H9 (cell line): ENCODE data around the gene SP4. TPM values are rescaled to one million over a fixed set of nuclear protein-coding genes. Genes with fewer than 3 reads are reported as not detected.

Experiments
- DNase-seq: peaks from one replicate; pipeline ENCODE4 v3.0.0-alpha.2; 2017
- H2AFZ ChIP-seq: one replicate; pipeline ENCODE4 v1.6.1; 2013; ENCODE audit warnings: mild to moderate bottlenecking, low read length, control low read depth, moderate library complexity
- H2AK5ac ChIP-seq: 2 replicates; pipeline ENCODE4 v1.6.1; 2013; ENCODE audit warnings: low read length, control low read depth, mixed read lengths; ENCODE audit not compliant: insufficient read length
- H2BK120ac ChIP-seq: one replicate; pipeline ENCODE4 v1.6.1; 2013; ENCODE audit warnings: low read depth, mild to moderate bottlenecking, low read length, control low read depth, inconsistent platforms; ENCODE audit not compliant: poor library complexity, severe bottlenecking
- H2BK12ac ChIP-seq: 2 replicates; pipeline ENCODE4 v1.6.1; 2013; ENCODE audit warnings: low read length, control low read depth, mixed read lengths, low read depth; ENCODE audit not compliant: insufficient read length
- H2BK15ac ChIP-seq: 2 replicates; pipeline ENCODE4 v1.6.1; 2013; ENCODE audit warnings: low read depth, low read length, control low read depth
- H2BK20ac ChIP-seq: one replicate; pipeline ENCODE4 v1.6.1; 2013; ENCODE audit warnings: low read depth, mild to moderate bottlenecking, low read length, control low read depth, inconsistent platforms; ENCODE audit not compliant: poor library complexity, severe bottlenecking
- H2BK5ac ChIP-seq: 2 replicates; pipeline ENCODE4 v1.6.1; 2013; ENCODE audit warnings: low read length, control low read depth, mixed read lengths; ENCODE audit not compliant: insufficient read length
- H3K14ac ChIP-seq: 2 replicates; pipeline ENCODE4 v1.6.1; 2013; ENCODE audit warnings: low read length, control low read depth; ENCODE audit not compliant: insufficient read depth
- H3K18ac ChIP-seq: 2 replicates; pipeline ENCODE4 v1.6.1; 2013; ENCODE audit warnings: low read depth, mild to moderate bottlenecking, mixed read lengths, low read length, control low read depth; ENCODE audit not compliant: insufficient read length
- H3K23ac ChIP-seq: 2 replicates; pipeline ENCODE4 v1.6.1; 2013; ENCODE audit warnings: low read length, control low read depth, mixed read lengths, low read depth; ENCODE audit not compliant: insufficient read length
- H3K23me2 ChIP-seq: 2 replicates; pipeline ENCODE4 v1.6.1; 2013; ENCODE audit warnings: low read depth, mild to moderate bottlenecking, mixed read lengths, low read length, control low read depth; ENCODE audit not compliant: insufficient read length, poor library complexity, severe bottlenecking
- H3K27ac ChIP-seq: 2 replicates; pipeline ENCODE4 v1.5.1; 2013; ENCODE audit warnings: low read length, control low read depth, mixed read lengths, low read depth; ENCODE audit not compliant: insufficient read length
- H3K27me3 ChIP-seq: 2 replicates; pipeline ENCODE4 v1.6.1; 2013; ENCODE audit warnings: low read length, control low read depth, inconsistent platforms; ENCODE audit not compliant: insufficient read depth
- H3K4ac ChIP-seq: 2 replicates; pipeline ENCODE4 v1.6.1; 2013; ENCODE audit warnings: low read depth, mild to moderate bottlenecking, control low read depth, inconsistent platforms, low read length, moderate library complexity
- H3K4me1 ChIP-seq: 2 replicates; pipeline ENCODE4 v1.6.1; 2013; ENCODE audit warnings: low read length, control low read depth, inconsistent platforms; ENCODE audit not compliant: insufficient read depth
- H3K4me2 ChIP-seq: 2 replicates; pipeline ENCODE4 v1.6.1; 2013; ENCODE audit warnings: low read length, control low read depth, mixed read lengths; ENCODE audit not compliant: insufficient read length, insufficient read depth
- H3K56ac ChIP-seq: 2 replicates; pipeline ENCODE4 v1.6.1; 2013; ENCODE audit warnings: low read depth, mild to moderate bottlenecking, mixed read lengths, low read length, control low read depth; ENCODE audit not compliant: insufficient read length
- H3K79me1 ChIP-seq: 2 replicates; pipeline ENCODE4 v1.6.1; 2013; ENCODE audit warnings: low read depth, mild to moderate bottlenecking, moderate library complexity, low read length, control low read depth, inconsistent platforms; ENCODE audit not compliant: insufficient read depth, poor library complexity, severe bottlenecking
- H3K79me2 ChIP-seq: 2 replicates; pipeline ENCODE4 v1.6.1; 2013; ENCODE audit warnings: low read length, control low read depth, inconsistent platforms; ENCODE audit not compliant: insufficient read depth
- H3K9ac ChIP-seq: 2 replicates; pipeline ENCODE4 v1.6.1; 2013; ENCODE audit warnings: low read length, control low read depth, mixed read lengths; ENCODE audit not compliant: insufficient read length; ENCODE audit errors: extremely low read depth
- H3K9me3 ChIP-seq: one replicate; pipeline ENCODE4 v1.6.1; 2013; ENCODE audit warnings: low read depth, low read length, inconsistent platforms; ENCODE audit not compliant: control insufficient read depth
- H3T11ph ChIP-seq: one replicate; pipeline ENCODE4 v1.6.1; 2013; ENCODE audit warnings: mild to moderate bottlenecking, low read length, control low read depth, inconsistent platforms
- H4K20me1 ChIP-seq: one replicate; pipeline ENCODE4 v1.6.1; 2013; ENCODE audit not compliant: control insufficient read depth, insufficient read length, insufficient read depth
- H4K5ac ChIP-seq: 2 replicates; pipeline ENCODE4 v1.6.1; 2013; ENCODE audit warnings: low read depth, mild to moderate bottlenecking, mixed read lengths, low read length, control low read depth; ENCODE audit not compliant: insufficient read length
- H4K8ac ChIP-seq: replicated peaks from 2 replicates; pipeline ENCODE4 v1.6.1; 2013; ENCODE audit warnings: low read length, control low read depth, mixed read lengths, low read depth; ENCODE audit not compliant: insufficient read length
- H4K91ac ChIP-seq: 2 replicates; pipeline ENCODE4 v1.6.1; 2013; ENCODE audit warnings: low read depth, mild to moderate bottlenecking, moderate library complexity, mixed read lengths, low read length, control low read depth; ENCODE audit not compliant: insufficient read length
- H3K27ac Mint-ChIP-seq, 3 experiments: 2 replicates in 2 of 3; 3 replicates in 1 of 3; pipeline ENCODE4 v1.8.0; 2020 to 2021; ENCODE audit warnings: mixed read lengths in 3 of 3, mild to moderate bottlenecking in 1 of 3, moderate library complexity in 1 of 3
- H3K27me3 Mint-ChIP-seq: 2 replicates; pipeline ENCODE4 v1.8.0; 2021; ENCODE audit warnings: low read depth, mild to moderate bottlenecking, moderate library complexity, mixed read lengths
- H3K36me3 Mint-ChIP-seq, 3 experiments: 2 replicates in 2 of 3; 3 replicates in 1 of 3; pipeline ENCODE4 v1.8.0; 2020 to 2021; ENCODE audit warnings: low read depth in 3 of 3, mixed read lengths in 3 of 3; ENCODE audit not compliant: insufficient read depth in 1 of 3
- H3K4me1 Mint-ChIP-seq, 2 experiments: 2 replicates each; pipeline ENCODE4 v1.8.0; 2020; ENCODE audit warnings: mixed read lengths in 2 of 2
- H3K4me3 Mint-ChIP-seq, 2 experiments: 2 replicates in 1 of 2; 3 replicates in 1 of 2; pipeline ENCODE4 v1.8.0; 2020 to 2021; ENCODE audit warnings: mild to moderate bottlenecking in 2 of 2, mixed read lengths in 2 of 2, moderate library complexity in 1 of 2
- H3K9me3 Mint-ChIP-seq, 2 experiments: 2 replicates in 1 of 2; 3 replicates in 1 of 2; pipeline ENCODE4 v1.8.0; 2020; ENCODE audit warnings: mild to moderate bottlenecking in 2 of 2, mixed read lengths in 2 of 2, moderate library complexity in 1 of 2
- total RNA-seq: library from RNA; stranded (reverse); gene quantifications from 2 replicates; pipeline ENCODE4 v1.2.1, GENCODE V29; 2021
- TF ChIP-seq, protein P1 (sequence below): fragments of 200-600 bp; sonication (generic); conservative IDR thresholded peaks from 3 replicates; pipeline ENCODE4 v1.8.0; 2021; ENCODE audit warnings: antibody characterized with exemption, mild to moderate bottlenecking

The SP4 gene
- total RNA-seq, 1 experiment from 2014 or later: 19.4 TPM

DNA sequence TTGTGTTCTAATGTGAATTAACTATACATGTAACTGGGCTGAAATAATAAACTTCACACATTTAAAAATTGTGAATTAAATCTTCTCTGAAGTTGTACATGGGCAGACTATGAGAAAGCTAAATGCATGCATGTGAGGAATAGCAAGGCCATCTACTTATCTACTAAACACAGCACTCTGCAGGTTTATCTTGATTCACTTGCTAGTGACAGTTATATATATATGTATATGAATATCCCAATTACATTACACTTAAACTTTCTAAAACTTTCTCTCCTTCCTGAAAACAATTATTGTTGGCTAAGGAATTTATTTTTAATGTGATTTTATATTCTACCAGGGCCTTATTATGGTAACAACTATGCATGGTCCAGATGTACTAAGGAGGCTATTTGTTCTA lies 5.1 kb upstream of the SP4 start:
- no peak overlapping the region for H4K8ac ChIP-seq

More for the DNA sequence above, 5.1 kb upstream of the SP4 start:
- Histone ChIP-seq H3K4me2 (no peak overlapping the region), H3K27ac (no peak overlapping the region), H3K4me1 (peaks cover 4% of the 10 kb centered on the region; the same call in 1 of the 2 replicates), H2BK5ac (no peak overlapping the region), H3K56ac (no peak overlapping the region), H3K23me2 (peaks cover 9% of the 10 kb centered on the region), H2BK15ac (no peak overlapping the region), H3T11ph (no peak overlapping the region), H3K79me2 (no peaks in the 10 kb centered on the region), H3K14ac (no peak overlapping the region), H2BK20ac (no peak overlapping the region), H4K20me1 (no peaks in the 10 kb centered on the region), H4K91ac (no peak overlapping the region), H3K27me3 (no peaks in the 10 kb centered on the region), H2BK12ac (no peak overlapping the region), H2AFZ (no peak overlapping the region), H4K5ac (no peak overlapping the region), H3K9ac (no peak overlapping the region), H2AK5ac (no peak overlapping the region), H3K18ac (no peak overlapping the region), H3K9me3 (no peaks in the 10 kb centered on the region), H3K4ac (no peak overlapping the region), H3K23ac (no peak overlapping the region), H2BK120ac (no peak overlapping the region), H3K79me1 (no peaks in the 10 kb centered on the region)
- DNase-seq: no peak
- no peaks in the 10 kb centered on the region; a peak in 1 of 5 replicates for H3K9me3 Mint-ChIP-seq
- peaks cover under 1% of the 10 kb centered on the region; the same call in 1 of the 2 replicates for H3K27me3 Mint-ChIP-seq
- no peak overlapping the region for H3K4me3 Mint-ChIP-seq
- H3K4me1 Mint-ChIP-seq: peaks cover 15 to 21% of the 10 kb centered on the region in 2 experiments
- H3K27ac Mint-ChIP-seq: no peak overlapping the region
- no peaks in the 10 kb centered on the region for H3K36me3 Mint-ChIP-seq
- TF ChIP-seq, protein P1, sequence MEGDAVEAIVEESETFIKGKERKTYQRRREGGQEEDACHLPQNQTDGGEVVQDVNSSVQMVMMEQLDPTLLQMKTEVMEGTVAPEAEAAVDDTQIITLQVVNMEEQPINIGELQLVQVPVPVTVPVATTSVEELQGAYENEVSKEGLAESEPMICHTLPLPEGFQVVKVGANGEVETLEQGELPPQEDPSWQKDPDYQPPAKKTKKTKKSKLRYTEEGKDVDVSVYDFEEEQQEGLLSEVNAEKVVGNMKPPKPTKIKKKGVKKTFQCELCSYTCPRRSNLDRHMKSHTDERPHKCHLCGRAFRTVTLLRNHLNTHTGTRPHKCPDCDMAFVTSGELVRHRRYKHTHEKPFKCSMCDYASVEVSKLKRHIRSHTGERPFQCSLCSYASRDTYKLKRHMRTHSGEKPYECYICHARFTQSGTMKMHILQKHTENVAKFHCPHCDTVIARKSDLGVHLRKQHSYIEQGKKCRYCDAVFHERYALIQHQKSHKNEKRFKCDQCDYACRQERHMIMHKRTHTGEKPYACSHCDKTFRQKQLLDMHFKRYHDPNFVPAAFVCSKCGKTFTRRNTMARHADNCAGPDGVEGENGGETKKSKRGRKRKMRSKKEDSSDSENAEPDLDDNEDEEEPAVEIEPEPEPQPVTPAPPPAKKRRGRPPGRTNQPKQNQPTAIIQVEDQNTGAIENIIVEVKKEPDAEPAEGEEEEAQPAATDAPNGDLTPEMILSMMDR: no peak
